ENCODE data around the gene DISP1.

DISP1 gene, protein sequence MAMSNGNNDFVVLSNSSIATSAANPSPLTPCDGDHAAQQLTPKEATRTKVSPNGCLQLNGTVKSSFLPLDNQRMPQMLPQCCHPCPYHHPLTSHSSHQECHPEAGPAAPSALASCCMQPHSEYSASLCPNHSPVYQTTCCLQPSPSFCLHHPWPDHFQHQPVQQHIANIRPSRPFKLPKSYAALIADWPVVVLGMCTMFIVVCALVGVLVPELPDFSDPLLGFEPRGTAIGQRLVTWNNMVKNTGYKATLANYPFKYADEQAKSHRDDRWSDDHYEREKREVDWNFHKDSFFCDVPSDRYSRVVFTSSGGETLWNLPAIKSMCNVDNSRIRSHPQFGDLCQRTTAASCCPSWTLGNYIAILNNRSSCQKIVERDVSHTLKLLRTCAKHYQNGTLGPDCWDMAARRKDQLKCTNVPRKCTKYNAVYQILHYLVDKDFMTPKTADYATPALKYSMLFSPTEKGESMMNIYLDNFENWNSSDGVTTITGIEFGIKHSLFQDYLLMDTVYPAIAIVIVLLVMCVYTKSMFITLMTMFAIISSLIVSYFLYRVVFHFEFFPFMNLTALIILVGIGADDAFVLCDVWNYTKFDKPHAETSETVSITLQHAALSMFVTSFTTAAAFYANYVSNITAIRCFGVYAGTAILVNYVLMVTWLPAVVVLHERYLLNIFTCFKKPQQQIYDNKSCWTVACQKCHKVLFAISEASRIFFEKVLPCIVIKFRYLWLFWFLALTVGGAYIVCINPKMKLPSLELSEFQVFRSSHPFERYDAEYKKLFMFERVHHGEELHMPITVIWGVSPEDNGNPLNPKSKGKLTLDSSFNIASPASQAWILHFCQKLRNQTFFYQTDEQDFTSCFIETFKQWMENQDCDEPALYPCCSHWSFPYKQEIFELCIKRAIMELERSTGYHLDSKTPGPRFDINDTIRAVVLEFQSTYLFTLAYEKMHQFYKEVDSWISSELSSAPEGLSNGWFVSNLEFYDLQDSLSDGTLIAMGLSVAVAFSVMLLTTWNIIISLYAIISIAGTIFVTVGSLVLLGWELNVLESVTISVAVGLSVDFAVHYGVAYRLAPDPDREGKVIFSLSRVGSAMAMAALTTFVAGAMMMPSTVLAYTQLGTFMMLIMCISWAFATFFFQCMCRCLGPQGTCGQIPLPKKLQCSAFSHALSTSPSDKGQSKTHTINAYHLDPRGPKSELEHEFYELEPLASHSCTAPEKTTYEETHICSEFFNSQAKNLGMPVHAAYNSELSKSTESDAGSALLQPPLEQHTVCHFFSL (N-terminal part only)

GRCh38 chr1:222814536-222815439 is at the start of gene DISP1:
DISP1 (plus strand) TSS chr1:222815039; CDS start chr1:222942824, 127,785 bp downstream.
- DNase-seq, result peak; percentile 63

DNA sequence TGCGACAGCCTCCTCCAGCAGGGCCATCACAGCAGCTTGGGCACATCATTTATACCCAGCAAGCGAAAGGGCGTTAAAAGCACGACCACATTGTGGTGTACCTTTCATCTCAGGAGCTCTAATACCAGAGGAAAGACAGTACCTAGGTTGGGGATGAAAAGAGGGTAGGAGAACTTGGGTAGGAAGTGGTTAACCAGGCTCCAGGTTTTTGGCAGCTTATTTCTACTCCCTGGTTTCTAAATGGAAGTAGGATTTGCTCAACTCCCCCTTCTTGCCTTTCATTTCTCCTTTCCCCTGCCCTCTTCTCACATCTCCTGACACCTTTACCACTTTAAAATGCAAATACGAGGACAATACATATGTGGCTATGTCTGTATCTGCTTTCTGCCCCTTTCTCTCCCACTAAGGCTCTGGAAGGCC is 47.7 kb upstream of the DISP1 start:
- DNase-seq, result no peak

DNA sequence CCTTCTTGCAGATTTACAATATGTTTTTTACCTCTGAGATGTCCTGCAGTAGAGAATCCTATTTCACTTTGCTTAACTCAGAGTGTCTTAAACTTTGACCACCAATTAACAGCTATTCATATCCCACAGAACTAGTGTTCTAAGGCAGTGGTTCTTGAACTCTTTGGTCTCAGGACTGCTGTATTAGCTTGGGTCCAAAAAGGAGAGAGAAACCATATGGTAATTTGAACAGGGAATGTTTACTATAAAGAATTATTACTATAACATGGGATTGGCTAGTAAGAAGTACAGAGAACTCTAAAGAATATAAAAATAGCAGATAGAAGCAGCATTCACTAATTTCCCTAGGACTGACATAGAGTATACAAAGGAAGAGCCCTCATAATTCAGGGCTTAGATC is 46.2 kb upstream of the DISP1 start:
- DNase-seq, result no peak

GRCh38 chr1:222769181-222769580 is 45.7 kb upstream of the DISP1 start:
- DNase-seq, result no peak

- no peak for DNase-seq
These were observed 44.7 kb upstream of the DISP1 start for GRCh38 chr1:222769971-222770620.

- no peak for DNase-seq
These were observed 41.9 kb upstream of the DISP1 start for GRCh38 chr1:222772996-222773379.

- no peak for DNase-seq
These were observed 37.4 kb upstream of the DISP1 start for GRCh38 chr1:222777463-222777862.

GRCh38 chr1:222777977-222778376 is 36.9 kb upstream of the DISP1 start:
- no peak for DNase-seq

DNA sequence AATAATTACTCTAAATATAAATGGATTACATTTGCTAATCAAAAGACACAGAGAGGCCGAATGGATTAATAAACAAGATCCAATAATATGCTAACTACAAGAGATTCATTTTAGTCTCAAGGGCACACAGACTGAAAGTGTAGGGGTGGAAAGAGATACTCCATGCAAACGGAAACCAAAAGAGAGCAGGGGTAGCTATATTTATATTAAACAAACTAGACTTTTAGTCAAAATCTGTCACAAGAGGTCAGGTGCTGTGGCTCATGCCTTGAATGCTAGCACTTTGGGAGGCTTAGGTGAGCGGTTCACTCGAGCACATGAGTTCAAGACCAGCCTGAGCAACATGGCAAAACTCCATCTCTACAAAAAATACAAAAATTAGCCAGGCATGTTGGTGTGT is 33.6 kb upstream of the DISP1 start:
- no peak for DNase-seq

DNA sequence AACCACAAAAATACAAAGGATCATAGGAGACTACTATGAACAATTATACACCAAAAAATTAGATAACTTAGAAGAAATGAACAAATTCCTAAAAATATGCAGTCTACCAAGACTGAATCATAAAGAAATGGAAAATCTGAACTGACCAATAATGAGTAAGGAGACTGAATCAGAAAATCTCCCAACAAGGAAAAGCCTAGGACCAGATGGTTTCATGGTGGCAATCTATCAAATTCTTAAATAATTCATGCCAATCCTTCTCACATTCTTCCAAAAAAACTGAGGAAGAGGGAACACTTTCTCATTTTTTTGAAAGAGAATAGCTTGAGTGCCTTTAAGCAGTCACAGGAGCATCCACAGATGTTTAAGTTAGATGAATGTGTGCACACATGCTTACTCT is 31.8 kb upstream of the DISP1 start:
- DNase-seq, result no peak

DNA sequence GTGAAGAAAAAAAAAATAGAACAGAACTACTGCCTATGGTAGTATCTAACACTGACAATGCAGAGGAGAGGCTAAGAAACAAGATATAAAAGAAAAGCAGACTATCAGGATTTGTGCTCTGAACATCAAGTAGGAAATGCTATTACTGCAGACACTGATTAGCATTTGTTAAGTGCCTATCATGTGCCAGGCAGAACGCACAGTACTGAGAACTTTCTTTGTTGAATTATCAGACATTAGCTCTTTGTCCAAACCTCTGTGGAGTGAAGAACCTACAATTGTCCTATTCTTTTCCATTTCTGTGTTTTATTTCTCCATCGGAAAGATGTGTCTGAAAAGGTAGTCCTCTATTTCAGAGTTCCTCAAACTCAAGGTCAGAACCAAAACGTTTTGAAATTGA is 30.5 kb upstream of the DISP1 start:
- DNase-seq, result no peak

GRCh38 chr1:222784916-222785315 is 29.9 kb upstream of the DISP1 start:
- DNase-seq, result no peak

DNA sequence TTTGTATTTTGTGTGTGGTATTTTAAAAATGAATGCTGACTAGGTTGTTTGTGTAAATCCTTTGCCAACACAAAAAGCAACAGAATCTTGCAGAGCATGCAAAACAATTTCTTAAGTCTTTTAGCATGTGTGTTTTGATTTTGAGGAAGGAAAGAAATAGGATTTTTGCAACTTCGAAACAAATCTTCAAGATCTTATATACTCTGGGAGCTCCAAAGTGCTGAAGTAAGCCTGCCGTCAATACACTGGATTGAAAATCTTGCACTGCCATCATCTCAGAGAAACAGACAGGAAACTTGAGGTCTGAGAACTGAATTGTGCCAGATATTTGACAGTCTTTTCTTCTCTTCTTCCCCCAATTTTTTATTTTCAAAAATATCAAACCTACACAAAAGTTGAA is 29.3 kb upstream of the DISP1 start:
- no peak for DNase-seq

GRCh38 chr1:222786121-222786520 is 28.7 kb upstream of the DISP1 start:
- DNase-seq, result no peak

GRCh38 chr1:222787729-222788128 is 27.1 kb upstream of the DISP1 start:
- no peak for DNase-seq

DNA sequence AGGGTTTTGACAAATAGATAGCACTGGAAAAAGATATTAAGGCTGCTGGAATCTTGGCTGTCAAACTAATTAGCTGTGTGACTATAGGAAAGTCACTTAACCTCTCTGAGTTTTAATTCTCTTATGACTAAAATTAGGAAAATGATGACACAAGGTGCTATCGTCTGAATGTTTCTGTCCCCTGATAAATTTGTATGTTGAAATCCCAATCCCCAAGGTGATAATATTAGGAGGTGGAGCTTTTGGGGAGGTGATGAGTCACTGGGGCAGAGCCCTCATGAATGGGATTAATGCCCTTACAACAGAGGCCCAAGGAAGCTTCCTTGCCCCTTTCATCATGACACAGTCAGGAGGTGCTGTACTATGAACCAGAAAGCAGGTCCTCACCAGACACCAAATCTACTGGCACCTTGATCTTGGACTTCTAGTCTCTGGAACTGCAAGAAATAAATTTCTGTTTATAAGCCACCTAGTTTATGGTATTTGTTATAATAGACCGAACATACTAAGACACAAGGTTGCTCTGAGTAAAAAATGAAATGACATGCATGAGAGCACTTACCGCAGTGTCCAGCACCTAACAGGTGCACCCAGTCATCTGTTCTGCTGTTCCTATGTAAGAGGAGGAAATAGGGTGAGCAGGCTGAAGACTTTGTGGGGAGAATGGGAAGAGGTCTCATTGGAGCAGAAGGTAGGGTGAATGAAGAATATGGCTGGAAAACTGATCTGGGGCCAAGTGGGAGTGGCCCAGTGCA is 26.3 kb upstream of the DISP1 start:
- DNase-seq, result no peak

DNA sequence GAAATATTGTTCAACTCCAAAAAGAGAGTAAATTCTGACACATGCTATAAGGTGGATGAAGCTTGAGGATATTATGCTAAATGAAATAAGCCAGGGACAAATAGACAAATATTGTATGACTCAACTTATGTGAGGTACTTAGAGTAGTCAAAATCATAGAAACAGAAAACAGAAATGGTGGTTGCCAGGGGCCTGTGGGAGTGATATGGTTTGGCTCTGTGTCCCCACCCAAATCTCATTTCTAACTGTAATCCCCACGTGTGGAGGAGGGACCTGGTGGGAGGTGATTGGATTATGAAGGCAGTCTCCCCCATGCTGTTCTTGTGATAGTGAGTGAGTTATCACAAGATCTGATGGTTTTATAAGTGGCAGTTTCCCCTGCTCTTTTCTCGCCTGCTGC is 24.7 kb upstream of the DISP1 start:
- DNase-seq, result no peak

DNA sequence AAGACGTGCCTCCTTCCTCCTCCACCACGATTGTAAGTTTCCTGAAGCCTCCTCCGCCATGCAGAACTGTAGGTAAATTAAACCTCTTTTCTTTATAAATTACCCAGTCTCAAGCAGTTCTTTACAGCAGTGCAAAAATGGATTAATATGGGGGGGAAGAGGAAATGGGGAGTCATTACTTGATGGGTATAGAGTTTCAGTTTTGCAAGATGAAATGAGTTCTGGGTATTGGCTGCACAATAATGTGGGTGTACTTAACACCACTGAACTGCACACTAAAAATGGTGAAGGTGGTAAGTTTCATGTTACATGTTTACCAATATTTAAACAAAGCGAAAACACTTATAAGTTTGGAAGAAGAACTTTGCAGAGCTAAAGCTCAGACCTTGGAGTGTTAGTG is 24.3 kb upstream of the DISP1 start:
- no peak for DNase-seq

DNA sequence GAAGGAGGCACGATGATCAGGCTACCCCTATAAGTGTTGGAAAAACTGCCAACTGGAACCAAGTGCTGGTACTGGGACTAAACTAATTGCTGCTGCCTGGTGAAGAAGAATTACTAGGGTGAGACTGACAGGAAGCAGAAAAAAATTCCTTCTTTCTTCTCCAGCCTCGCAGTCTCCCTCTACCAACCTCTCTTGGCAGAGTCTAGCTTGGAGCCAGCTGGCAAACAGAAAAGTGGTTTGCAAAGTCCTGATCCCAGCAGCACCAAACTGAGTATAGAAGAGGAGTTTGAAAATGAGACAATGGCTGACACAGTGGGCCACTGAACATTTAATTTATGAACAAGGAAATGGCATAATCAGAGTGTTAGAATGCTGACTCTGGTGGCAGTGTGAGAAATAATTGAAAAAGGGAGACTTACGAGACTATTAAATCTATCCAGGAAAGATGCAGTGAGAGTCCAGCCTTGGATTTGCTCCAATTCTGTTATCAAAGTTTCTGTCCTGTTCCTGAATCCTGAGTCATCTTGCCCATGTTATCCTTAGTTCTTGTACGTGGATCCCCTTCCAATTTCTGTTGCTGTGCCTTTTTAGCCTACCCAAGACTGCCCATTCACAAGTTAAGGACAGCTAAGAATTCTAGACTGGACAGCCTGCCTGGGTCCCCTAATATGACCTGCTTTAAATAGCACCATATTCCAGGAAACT is 23.7 kb upstream of the DISP1 start:
- no peak for DNase-seq

GRCh38 chr1:222792744-222793143 is 22.1 kb upstream of the DISP1 start:
- no peak for DNase-seq

Measured in activated gamma-delta T cell treated with Interleukin-2 at 50 U/mL for 16 hours (primary cell).